OCI-LY1 (cell line): Measurements from ENCODE around the gene METTL27.

ENCODE experiments used
- H2AFZ ChIP-seq: fragments of 200-600 bp; sonication (generic), shearing (Covaris generic); 2 replicates; pipeline ENCODE4 v1.6.0; 2014; ENCODE audit warnings: antibody characterized with exemption, mild to moderate bottlenecking, low read length
- H3F3A ChIP-seq: fragments of 200-600 bp; sonication (generic), shearing (Covaris generic); 2 replicates; pipeline ENCODE4 v1.6.0; 2014; ENCODE audit warnings: mild to moderate bottlenecking, antibody characterized with exemption, low read length, moderate library complexity; ENCODE audit not compliant: insufficient read depth
- H3K27ac ChIP-seq: fragments of 200-600 bp; sonication (generic); 2 replicates; pipeline ENCODE4 v1.5.1; 2014; ENCODE audit warnings: low read length, mixed run types, mild to moderate bottlenecking, low read depth; ENCODE audit not compliant: poor library complexity, severe bottlenecking
- H3K27me3 ChIP-seq: fragments of 200-600 bp; sonication (generic); 2 replicates; pipeline ENCODE4 v1.6.0; 2014; ENCODE audit warnings: antibody characterized with exemption, mild to moderate bottlenecking, low read length, moderate library complexity; ENCODE audit not compliant: insufficient read depth
- H3K36me3 ChIP-seq: fragments of 200-600 bp; sonication (generic); 2 replicates; pipeline ENCODE4 v1.6.1; 2014; ENCODE audit warnings: mild to moderate bottlenecking, antibody characterized with exemption, low read length, moderate library complexity, mixed read lengths; ENCODE audit not compliant: insufficient read depth
- H3K4me1 ChIP-seq: fragments of 200-600 bp; sonication (generic); 2 replicates; pipeline ENCODE4 v1.5.1; 2014; ENCODE audit warnings: mild to moderate bottlenecking, low read length, moderate library complexity; ENCODE audit not compliant: insufficient read depth, severe bottlenecking
- H3K4me2 ChIP-seq: fragments of 200-600 bp; sonication (generic), shearing (Covaris generic); 2 replicates; pipeline ENCODE4 v1.6.1; 2014; ENCODE audit warnings: low read length
- H3K4me3 ChIP-seq: fragments of 200-600 bp; sonication (generic); 2 replicates; pipeline ENCODE4 v1.5.1; 2014; ENCODE audit warnings: low read length, low read depth, mild to moderate bottlenecking, mixed read lengths; ENCODE audit not compliant: poor library complexity, severe bottlenecking
- H3K79me2 ChIP-seq: fragments of 200-600 bp; shearing (Covaris generic); 2 replicates; pipeline ENCODE4 v1.6.1; 2016; ENCODE audit warnings: mixed run types, low read length, mixed read lengths; ENCODE audit not compliant: insufficient read depth
- H3K9ac ChIP-seq: fragments of 200-600 bp; sonication (generic), shearing (Covaris generic); 2 replicates; pipeline ENCODE4 v1.6.1; 2014; ENCODE audit warnings: mild to moderate bottlenecking, low read length, mixed read lengths
- H3K9me2 ChIP-seq: fragments of 200-600 bp; sonication (generic), shearing (Covaris generic); 2 replicates; pipeline ENCODE4 v1.6.1; 2014; ENCODE audit warnings: low read depth, mild to moderate bottlenecking, low read length, mixed read lengths
- H3K9me3 ChIP-seq: fragments of 200-600 bp; shearing (Covaris generic); 2 replicates; pipeline ENCODE4 v1.6.1; 2014; ENCODE audit warnings: low read length, mixed read lengths
- H4K20me1 ChIP-seq: fragments of 200-600 bp; sonication (generic), shearing (Covaris generic); 2 replicates; pipeline ENCODE4 v1.6.0; 2016; ENCODE audit warnings: mild to moderate bottlenecking, low read length; ENCODE audit not compliant: insufficient read depth
- EZH2 ChIP-seq: fragments of 200-600 bp; sonication (generic), shearing (Covaris generic); IDR thresholded peaks from 2 replicates; pipeline ENCODE4 v1.8.0; 2017; ENCODE audit warnings: borderline replicate concordance, mixed run types, mild to moderate bottlenecking, antibody characterized with exemption, low read length, moderate library complexity, mixed read lengths
- TF ChIP-seq, protein P1 (sequence below): fragments of 200-600 bp; sonication (generic), shearing (Covaris generic); IDR thresholded peaks from 2 replicates; pipeline ENCODE4 v1.5.1; 2017; ENCODE audit warnings: mild to moderate bottlenecking, antibody characterized with exemption, low read length, moderate library complexity, mixed read lengths

METTL27 gene

DNA sequence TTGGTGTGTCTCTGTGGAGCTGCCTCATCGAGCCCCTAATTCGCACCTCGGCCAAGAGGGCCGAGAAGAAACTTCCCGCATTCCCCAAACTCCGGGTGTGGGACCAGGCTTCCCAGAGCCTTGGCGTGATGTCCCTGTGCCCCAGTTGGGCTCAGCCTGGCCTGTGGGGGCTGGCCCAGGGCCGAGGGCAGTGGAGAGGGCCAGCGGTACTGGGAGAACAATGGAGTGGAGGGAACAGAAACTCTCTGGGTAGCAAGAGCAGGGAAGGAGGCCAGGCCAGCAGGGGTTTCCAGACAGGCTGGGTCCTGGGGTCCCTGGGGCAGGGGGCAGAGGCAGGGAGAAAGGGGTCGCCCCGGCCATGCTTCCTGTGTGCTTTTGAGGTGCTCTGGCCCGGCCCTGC, 34.7 kb upstream of the METTL27 start:
- no peaks in the 10 kb centered on the region for H4K20me1 ChIP-seq
- TF ChIP-seq EZH2: no peak
- TF ChIP-seq, protein P1, sequence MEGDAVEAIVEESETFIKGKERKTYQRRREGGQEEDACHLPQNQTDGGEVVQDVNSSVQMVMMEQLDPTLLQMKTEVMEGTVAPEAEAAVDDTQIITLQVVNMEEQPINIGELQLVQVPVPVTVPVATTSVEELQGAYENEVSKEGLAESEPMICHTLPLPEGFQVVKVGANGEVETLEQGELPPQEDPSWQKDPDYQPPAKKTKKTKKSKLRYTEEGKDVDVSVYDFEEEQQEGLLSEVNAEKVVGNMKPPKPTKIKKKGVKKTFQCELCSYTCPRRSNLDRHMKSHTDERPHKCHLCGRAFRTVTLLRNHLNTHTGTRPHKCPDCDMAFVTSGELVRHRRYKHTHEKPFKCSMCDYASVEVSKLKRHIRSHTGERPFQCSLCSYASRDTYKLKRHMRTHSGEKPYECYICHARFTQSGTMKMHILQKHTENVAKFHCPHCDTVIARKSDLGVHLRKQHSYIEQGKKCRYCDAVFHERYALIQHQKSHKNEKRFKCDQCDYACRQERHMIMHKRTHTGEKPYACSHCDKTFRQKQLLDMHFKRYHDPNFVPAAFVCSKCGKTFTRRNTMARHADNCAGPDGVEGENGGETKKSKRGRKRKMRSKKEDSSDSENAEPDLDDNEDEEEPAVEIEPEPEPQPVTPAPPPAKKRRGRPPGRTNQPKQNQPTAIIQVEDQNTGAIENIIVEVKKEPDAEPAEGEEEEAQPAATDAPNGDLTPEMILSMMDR: no peak
- peaks cover 14% of the 10 kb centered on the region for H3K27me3 ChIP-seq
- H3F3A ChIP-seq: no peaks in the 10 kb centered on the region
- H3K79me2 ChIP-seq: no peaks in the 10 kb centered on the region
- H3K4me2 ChIP-seq: no peak overlapping the region
- H3K4me3 ChIP-seq: no peak overlapping the region
- H3K27ac ChIP-seq: no peak overlapping the region
- no peaks in the 10 kb centered on the region for H3K9me3 ChIP-seq
- no peaks in the 10 kb centered on the region for H3K4me1 ChIP-seq
- H3K36me3 ChIP-seq: no peaks in the 10 kb centered on the region
- H2AFZ ChIP-seq: no peak overlapping the region
- H3K9ac ChIP-seq: no peak overlapping the region
- H3K9me2 ChIP-seq: no peaks in the 10 kb centered on the region

- Histone ChIP-seq H3F3A (no peaks in the 10 kb centered on the region), H3K4me2 (no peak overlapping the region), H3K36me3 (no peaks in the 10 kb centered on the region), H3K4me3 (no peak overlapping the region), H4K20me1 (no peaks in the 10 kb centered on the region), H3K79me2 (no peaks in the 10 kb centered on the region), H3K9ac (no peak overlapping the region), H3K4me1 (no peaks in the 10 kb centered on the region), H3K27me3 (peaks cover 14% of the 10 kb centered on the region), H2AFZ (no peak overlapping the region), H3K27ac (no peak overlapping the region), H3K9me3 (no peaks in the 10 kb centered on the region), H3K9me2 (no peaks in the 10 kb centered on the region)
- TF ChIP-seq, protein P1: no peak
- TF ChIP-seq EZH2: no peak
These were observed 34.0 kb upstream of the METTL27 start for GRCh38 chr7:73876361-73876760.

- TF ChIP-seq EZH2: no peak
- TF ChIP-seq, protein P1: no peak
- H3K27me3 ChIP-seq: peaks cover 7% of the 10 kb centered on the region
- H2AFZ ChIP-seq: no peak overlapping the region
- no peak overlapping the region for H3K9ac ChIP-seq
- no peaks in the 10 kb centered on the region for H3K9me3 ChIP-seq
- H3F3A ChIP-seq: no peaks in the 10 kb centered on the region
- H3K27ac ChIP-seq: no peak overlapping the region
- H3K36me3 ChIP-seq: no peaks in the 10 kb centered on the region
- H3K79me2 ChIP-seq: no peaks in the 10 kb centered on the region
- no peak overlapping the region for H3K4me2 ChIP-seq
- no peaks in the 10 kb centered on the region for H3K9me2 ChIP-seq
- H3K4me3 ChIP-seq: no peak overlapping the region
- no peaks in the 10 kb centered on the region for H3K4me1 ChIP-seq
- no peaks in the 10 kb centered on the region for H4K20me1 ChIP-seq
These were observed 30.0 kb upstream of the METTL27 start for GRCh38 chr7:73872056-73872908.
